H54 (cell line): Measurements from ENCODE around the gene GPX4.
"Not testable (repeated sequence)": the region's sequence is repeated elsewhere in the genome, so short reads cannot be mapped to it uniquely, and the experiment has no call there.

Source experiments
- DNase-seq: peaks from one replicate; pipeline ENCODE4 v3.0.0; 2011; ENCODE audit warnings: low spot score, mixed read lengths; ENCODE audit not compliant: insufficient read length
- FAIRE-seq: peaks from 3 replicates; lab custom pipeline; 2011; peaks lifted over from hg19 to GRCh38; lab: Jason Lieb, UNC
- POLR2A ChIP-seq: IDR thresholded peaks from 2 replicates; pipeline ENCODE4 v1.6.1; 2011; ENCODE audit warnings: low read depth, mild to moderate bottlenecking, low read length

The GPX4 gene

DNA sequence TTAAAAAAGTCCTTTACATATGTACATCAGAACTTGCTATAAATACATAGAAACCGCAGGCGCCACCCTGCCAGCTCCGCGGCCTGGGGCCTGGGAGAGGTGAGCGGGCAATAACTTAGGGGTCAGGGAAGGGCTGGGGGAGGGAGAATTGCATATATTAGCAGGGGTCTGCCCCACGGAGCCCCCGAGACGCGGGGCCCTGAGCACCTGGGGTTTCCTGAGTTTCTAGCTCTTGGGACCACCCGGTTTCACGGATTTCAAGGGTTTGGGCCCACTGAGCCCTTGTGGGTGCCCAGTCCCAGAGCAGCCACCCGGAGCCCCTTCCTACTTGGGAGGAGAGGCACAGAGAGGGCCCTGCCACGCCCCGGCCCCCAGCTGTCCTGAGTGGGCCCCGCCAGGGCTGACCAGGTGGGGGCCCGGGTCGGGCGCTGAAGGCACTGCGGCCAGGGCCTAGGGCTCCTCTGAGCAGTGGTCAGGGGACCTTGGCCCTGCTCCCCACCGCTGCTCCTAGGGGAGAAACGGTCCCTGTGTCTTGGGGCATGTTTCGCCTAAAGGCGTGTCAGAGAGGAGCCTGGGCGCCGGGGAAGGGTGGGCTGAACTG, 4.0 kb downstream of the GPX4 start:
- no peak for TF ChIP-seq POLR2A
- FAIRE-seq = no peak
- no peak for DNase-seq

GRCh38 chr19:1108291-1109031, 4.7 kb downstream of the GPX4 start:
- no peak for DNase-seq
- no peak for FAIRE-seq
- no peak for TF ChIP-seq POLR2A

DNA sequence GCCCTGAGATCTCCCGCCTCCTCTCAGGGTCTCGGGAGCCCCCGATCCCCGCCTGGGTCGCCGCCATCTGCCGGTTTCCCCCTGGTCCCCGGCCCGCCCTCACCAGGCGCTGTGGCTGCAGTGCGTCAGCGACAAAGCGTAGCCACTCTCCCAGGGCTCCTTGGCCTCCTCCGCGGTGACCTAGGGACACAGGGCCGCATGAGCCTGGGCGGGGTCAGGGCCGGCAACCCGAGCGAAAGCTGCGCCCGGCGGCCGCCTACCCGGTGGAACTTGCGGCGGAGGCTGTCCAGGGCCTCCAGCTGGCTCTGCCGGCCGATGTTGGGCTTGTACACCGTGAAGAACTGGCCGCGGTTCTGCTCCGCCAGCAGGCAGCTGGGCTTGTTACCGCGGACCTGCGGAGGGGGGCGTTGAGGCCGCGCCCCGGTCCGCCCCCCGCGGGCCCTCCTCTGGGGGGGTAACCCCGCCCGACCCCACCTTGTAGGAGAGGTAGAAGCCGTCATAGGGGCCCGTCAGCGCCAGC, 5.3 kb downstream of the GPX4 start:
- TF ChIP-seq POLR2A = no peak
- FAIRE-seq (no peak), DNase-seq (no peak)

DNA sequence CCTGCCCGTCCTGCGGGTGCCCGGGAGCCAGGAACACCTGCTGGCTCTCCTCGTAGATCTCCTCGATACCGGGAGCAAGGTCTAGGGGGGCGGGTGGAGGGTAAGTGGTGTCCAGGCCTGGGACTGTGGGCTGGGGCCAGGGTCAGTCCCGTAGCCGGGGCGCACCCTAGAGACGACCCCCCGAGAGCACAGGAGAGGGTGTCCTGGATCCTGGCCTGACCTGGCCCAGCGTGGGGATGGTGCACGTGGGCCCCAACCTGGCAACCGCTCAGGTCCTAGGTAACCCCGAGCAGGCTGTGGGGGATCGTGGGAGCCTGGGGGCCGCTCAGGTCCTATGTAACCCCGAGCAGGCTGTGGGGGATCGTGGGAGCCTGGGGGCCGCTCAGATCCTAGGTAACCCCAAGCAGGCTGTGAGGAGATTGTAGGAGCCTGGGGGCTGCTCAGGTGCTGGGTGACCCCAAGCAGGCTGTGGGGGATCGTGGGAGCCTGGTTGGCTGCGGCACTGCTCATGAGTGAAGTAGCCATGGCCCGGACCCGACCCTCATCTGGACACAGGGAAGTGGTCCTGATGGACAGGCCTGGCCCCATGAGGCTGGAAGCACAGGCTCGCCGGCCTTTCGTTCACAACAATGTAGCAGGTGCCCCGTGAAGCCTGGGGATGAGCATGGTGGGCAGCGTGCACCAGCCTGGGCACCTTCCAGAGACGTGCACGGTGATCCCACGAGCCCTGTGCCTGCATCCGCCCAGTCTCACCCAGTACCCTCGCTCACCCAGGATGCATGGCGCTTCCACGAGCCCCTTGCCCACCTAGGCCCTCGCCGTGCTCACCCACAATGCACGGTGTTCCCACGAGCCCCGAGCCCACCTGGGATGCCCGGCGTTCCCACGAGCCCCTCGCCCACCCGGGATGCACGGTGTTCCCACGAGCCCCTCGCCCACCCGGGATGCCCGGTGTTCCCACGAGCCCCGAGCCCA, 6.2 kb downstream of the GPX4 start:
- DNase-seq (no peak), FAIRE-seq (no peak)
- no peak for TF ChIP-seq POLR2A

GRCh38 chr19:1110809-1111640, 7.2 kb downstream of the GPX4 start:
- FAIRE-seq = no peak
- no peak for TF ChIP-seq POLR2A
- no peak for DNase-seq

GRCh38 chr19:1111641-1112267, 8.0 kb downstream of the GPX4 start:
- DNase-seq = no peak
- TF ChIP-seq POLR2A = no peak
- no peak for FAIRE-seq

- no peak for DNase-seq
- FAIRE-seq = no peak
- TF ChIP-seq POLR2A = no peak
Measured at GRCh38 chr19:1112268-1113029, 8.7 kb downstream of the GPX4 start.

- peak; percentile 99 for DNase-seq
- FAIRE-seq = peak; percentile 72
- TF ChIP-seq POLR2A = no peak
Measured at GRCh38 chr19:1113030-1113985, 9.5 kb downstream of the GPX4 start.

DNA sequence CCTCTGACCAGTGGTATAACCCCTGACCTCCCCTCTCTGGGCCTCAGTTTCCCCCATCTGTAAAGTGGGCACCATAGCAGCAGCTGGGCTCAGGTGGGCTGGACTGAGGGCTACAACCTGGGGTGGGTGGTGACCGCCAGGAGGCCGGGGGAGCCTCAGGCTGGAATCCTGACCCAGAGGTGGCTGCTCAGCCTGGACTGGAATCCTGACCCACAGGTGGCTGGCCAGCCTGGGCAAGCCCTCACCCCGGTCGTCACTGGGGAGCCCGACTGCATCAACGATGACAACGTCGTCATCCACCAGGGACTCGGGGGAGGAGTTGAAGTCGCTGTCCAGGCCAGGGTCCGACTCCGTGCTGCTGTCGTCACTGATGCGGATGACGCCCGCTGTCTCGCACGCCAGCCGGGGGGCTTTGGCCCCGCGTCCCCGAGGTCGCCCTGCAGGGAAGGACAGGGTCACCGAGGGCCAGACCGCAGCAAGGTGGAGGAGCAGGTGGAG, 10.2 kb downstream of the GPX4 start:
- FAIRE-seq (no peak), DNase-seq (no peak)
- TF ChIP-seq POLR2A = no peak

DNA sequence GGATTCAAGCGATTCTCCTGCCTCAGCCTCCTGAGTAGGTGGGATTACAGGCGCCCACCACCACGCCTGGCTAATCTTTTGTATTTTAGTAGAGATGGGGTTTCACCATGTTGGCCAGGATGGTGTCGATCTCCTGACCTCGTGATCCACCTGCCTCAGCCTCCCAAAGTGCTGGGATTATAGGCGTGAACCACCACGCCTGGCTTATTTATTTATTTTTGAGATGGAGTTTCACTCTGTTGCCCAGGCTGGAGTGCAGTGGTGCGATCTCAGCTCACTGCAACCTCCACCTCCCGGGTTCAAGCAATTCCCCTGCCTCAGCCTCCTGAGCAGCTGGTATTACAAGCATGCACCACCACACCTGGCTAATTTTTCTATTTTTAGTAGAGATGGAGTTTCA, 10.9 kb downstream of the GPX4 start:
- FAIRE-seq, DNase-seq: not testable (repeated sequence)
